Fibroblast of skin of back (primary cell): ENCODE data around the gene SDK2.

ENCODE experiments used
- DNase-seq: peaks from one replicate; pipeline ENCODE4 v3.0.0-alpha.2; 2013

SDK2 gene

GRCh38 chr17:73498886-73499554 is 145.2 kb downstream of the SDK2 start:
- no peak for DNase-seq

- no peak for DNase-seq
Measured at GRCh38 chr17:73498176-73498575, 146.1 kb downstream of the SDK2 start.

- no peak for DNase-seq
Measured at GRCh38 chr17:73497721-73498120, 146.5 kb downstream of the SDK2 start.

GRCh38 chr17:73496232-73496631 is 148.0 kb downstream of the SDK2 start:
- DNase-seq: no peak

GRCh38 chr17:73495641-73496040 is 148.6 kb downstream of the SDK2 start:
- DNase-seq: no peak

- DNase-seq: no peak
Measured at GRCh38 chr17:73494950-73495349, 149.3 kb downstream of the SDK2 start.

- no peak for DNase-seq
Measured at GRCh38 chr17:73493956-73494926, 150.0 kb downstream of the SDK2 start.

GRCh38 chr17:73492821-73493814 is 151.1 kb downstream of the SDK2 start:
- DNase-seq: no peak

GRCh38 chr17:73492125-73492820 is 152.0 kb downstream of the SDK2 start:
- no peak for DNase-seq

- no peak for DNase-seq
Measured at GRCh38 chr17:73491648-73492047, 152.6 kb downstream of the SDK2 start.

- no peak for DNase-seq
Measured at GRCh38 chr17:73490851-73491250, 153.4 kb downstream of the SDK2 start.

- DNase-seq: no peak
Measured at GRCh38 chr17:73489991-73490390, 154.3 kb downstream of the SDK2 start.

GRCh38 chr17:73489333-73489732 is 154.9 kb downstream of the SDK2 start:
- no peak for DNase-seq

GRCh38 chr17:73485130-73485529 is 159.1 kb downstream of the SDK2 start:
- DNase-seq: no peak

- DNase-seq: no peak
Measured at GRCh38 chr17:73482894-73483293, 161.4 kb downstream of the SDK2 start.

GRCh38 chr17:73482251-73482716 is 162.0 kb downstream of the SDK2 start:
- no peak for DNase-seq

GRCh38 chr17:73481676-73482075 is 162.6 kb downstream of the SDK2 start:
- DNase-seq: no peak

GRCh38 chr17:73480740-73481139 is 163.5 kb downstream of the SDK2 start:
- no peak for DNase-seq

GRCh38 chr17:73478768-73479424 is 165.3 kb downstream of the SDK2 start:
- no peak for DNase-seq

GRCh38 chr17:73478334-73478733 is 165.9 kb downstream of the SDK2 start:
- DNase-seq: no peak

GRCh38 chr17:73476890-73477350 is 167.3 kb downstream of the SDK2 start:
- DNase-seq: no peak
